HEK293T (cell line): Measurements from ENCODE around the gene CMTM4.
A peak's percentile ranks its signal among the peaks of the same experiment; 100 is the strongest.

Source experiments
- CTCF ChIA-PET: fragments of 350-600 bp; formaldehyde crosslinking; extraction: SDS; loops from one replicate; lab custom pipeline; 2021; ENCODE audit warnings: antibody characterized with exemption, inconsistent platforms; lab: Yijun Ruan, JAX
- POLR2A ChIA-PET: fragments of 350-600 bp; formaldehyde crosslinking; extraction: SDS; loops from one replicate; lab custom pipeline; 2020; ENCODE audit warnings: antibody characterized with exemption, inconsistent platforms; lab: Yijun Ruan, JAX
- DNase-seq: peaks from one replicate; pipeline ENCODE4 v3.0.0; 2012; ENCODE audit warnings: mixed read lengths; ENCODE audit errors: extremely low spot score
- ARNT ChIP-seq: fragments of 450-650 bp; IDR thresholded peaks from 2 replicates; pipeline ENCODE4 v1.6.1; 2017; ENCODE audit warnings: mild to moderate bottlenecking
- BHLHE40 ChIP-seq: fragments of 450-650 bp; IDR thresholded peaks from 2 replicates; pipeline ENCODE4 v1.6.1; 2016; ENCODE audit warnings: mild to moderate bottlenecking, moderate library complexity, borderline replicate concordance
- CTBP1 ChIP-seq: fragments of 450-650 bp; IDR thresholded peaks from 2 replicates; pipeline ENCODE4 v1.6.1; 2016; ENCODE audit warnings: borderline replicate concordance
- ELF4 ChIP-seq: fragments of 450-650 bp; IDR thresholded peaks from 2 replicates; pipeline ENCODE4 v1.6.1; 2017; ENCODE audit warnings: antibody characterized with exemption
- FOXA1 ChIP-seq: fragments of 450-650 bp; IDR thresholded peaks from 2 replicates; pipeline ENCODE4 v1.6.1; 2016; ENCODE audit warnings: mild to moderate bottlenecking
- FOXK2 ChIP-seq: fragments of 450-650 bp; IDR thresholded peaks from 2 replicates; pipeline ENCODE4 v1.6.1; 2016; ENCODE audit warnings: mild to moderate bottlenecking
- FOXM1 ChIP-seq: fragments of 450-650 bp; IDR thresholded peaks from 2 replicates; pipeline ENCODE4 v1.6.1; 2017; ENCODE audit warnings: mild to moderate bottlenecking, borderline replicate concordance
- HDGF ChIP-seq: fragments of 450-650 bp; IDR thresholded peaks from 2 replicates; pipeline ENCODE4 v1.6.1; 2017; ENCODE audit warnings: antibody characterized with exemption, borderline replicate concordance
- L3MBTL2 ChIP-seq: fragments of 450-650 bp; conservative IDR thresholded peaks from 2 replicates; pipeline ENCODE4 v1.6.1; 2016; ENCODE audit warnings: mild to moderate bottlenecking
- LEF1 ChIP-seq: fragments of 450-650 bp; IDR thresholded peaks from 2 replicates; pipeline ENCODE4 v1.6.1; 2017; ENCODE audit warnings: mild to moderate bottlenecking, borderline replicate concordance
- NFRKB ChIP-seq: fragments of 450-650 bp; IDR thresholded peaks from 2 replicates; pipeline ENCODE4 v1.6.1; 2016; ENCODE audit warnings: mild to moderate bottlenecking, moderate library complexity
- SP1 ChIP-seq: fragments of 450-650 bp; IDR thresholded peaks from 2 replicates; pipeline ENCODE4 v1.6.1; 2017
- SUZ12 ChIP-seq: fragments of 450-650 bp; IDR thresholded peaks from 2 replicates; pipeline ENCODE4 v1.6.1; 2016; ENCODE audit warnings: mild to moderate bottlenecking
- TARDBP ChIP-seq: fragments of 450-650 bp; IDR thresholded peaks from 2 replicates; pipeline ENCODE4 v1.6.1; 2016
- ZNF384 ChIP-seq: fragments of 450-650 bp; IDR thresholded peaks from 2 replicates; pipeline ENCODE4 v1.6.1; 2016
- TF ChIP-seq, protein P1 (sequence below): fragments of 450-650 bp; IDR thresholded peaks from 2 replicates; pipeline ENCODE4 v1.6.1; 2016

Gene CMTM4

DNA sequence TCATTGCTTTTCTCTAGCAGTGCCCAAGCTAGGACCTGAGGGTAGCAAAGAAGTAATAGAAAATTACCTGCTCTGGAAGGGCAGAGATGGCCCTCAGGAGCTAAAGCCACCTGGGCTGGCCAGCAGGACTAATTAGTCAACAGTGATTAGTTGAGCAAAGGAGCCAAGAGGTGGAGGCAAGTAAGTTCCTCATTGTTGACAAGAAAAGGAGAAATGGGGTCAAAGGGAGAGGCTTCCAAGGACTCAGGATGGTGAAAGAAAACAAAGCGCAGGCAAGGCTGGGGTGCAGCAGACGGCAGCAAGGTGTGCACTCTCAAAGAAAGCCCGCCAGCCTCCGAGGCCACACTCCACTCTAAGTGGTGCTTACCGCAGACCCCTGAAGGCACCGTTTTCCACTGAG lies 44.6 kb downstream of the CMTM4 start:
- TF ChIP-seq FOXA1: no peak
- TF ChIP-seq FOXK2: no peak
- no peak for TF ChIP-seq CTBP1
- no peak for TF ChIP-seq BHLHE40
- TF ChIP-seq HDGF: no peak
- TF ChIP-seq NFRKB: no peak
- no peak for TF ChIP-seq FOXM1
- TF ChIP-seq ZNF384: no peak
- no peak for TF ChIP-seq LEF1
- TF ChIP-seq TARDBP: no peak
- no peak for TF ChIP-seq ELF4
- TF ChIP-seq ARNT: no peak
- no peak for TF ChIP-seq SUZ12
- no peak for TF ChIP-seq SP1
- TF ChIP-seq, protein P1, sequence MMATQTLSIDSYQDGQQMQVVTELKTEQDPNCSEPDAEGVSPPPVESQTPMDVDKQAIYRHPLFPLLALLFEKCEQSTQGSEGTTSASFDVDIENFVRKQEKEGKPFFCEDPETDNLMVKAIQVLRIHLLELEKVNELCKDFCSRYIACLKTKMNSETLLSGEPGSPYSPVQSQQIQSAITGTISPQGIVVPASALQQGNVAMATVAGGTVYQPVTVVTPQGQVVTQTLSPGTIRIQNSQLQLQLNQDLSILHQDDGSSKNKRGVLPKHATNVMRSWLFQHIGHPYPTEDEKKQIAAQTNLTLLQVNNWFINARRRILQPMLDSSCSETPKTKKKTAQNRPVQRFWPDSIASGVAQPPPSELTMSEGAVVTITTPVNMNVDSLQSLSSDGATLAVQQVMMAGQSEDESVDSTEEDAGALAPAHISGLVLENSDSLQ: no peak
- TF ChIP-seq L3MBTL2: no peak
- ChIA-PET POLR2A (interaction anchor here (0.9 to 1.7 kb wide), 2 partner anchors 9 to 32 kb away, joined by 3 to 7 read pairs; no protein-coding TSS in a partner anchor), CTCF (interaction anchor here (0.7 to 2.5 kb wide), 4 partner anchors 10 to 383 kb away, joined by 3 to 64 read pairs (median 11); no protein-coding TSS in a partner anchor)

DNA sequence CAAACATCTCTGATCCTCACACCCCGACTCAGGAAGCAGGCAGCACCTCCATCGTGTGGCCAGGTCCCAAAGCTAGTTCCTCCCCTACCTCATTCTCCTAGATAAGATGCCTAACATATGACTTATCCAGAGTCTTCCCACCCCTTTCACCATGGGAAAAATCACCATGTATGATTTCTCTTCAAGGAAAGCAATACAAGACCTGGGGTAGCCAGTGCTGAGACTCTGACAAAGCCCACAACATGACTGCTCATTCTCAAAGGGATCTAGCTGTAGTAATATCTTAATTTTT lies 45.1 kb downstream of the CMTM4 start:
- no peak for TF ChIP-seq CTBP1
- TF ChIP-seq NFRKB: no peak
- no peak for TF ChIP-seq FOXM1
- no peak for TF ChIP-seq FOXK2
- no peak for TF ChIP-seq BHLHE40
- TF ChIP-seq L3MBTL2: no peak
- TF ChIP-seq LEF1: no peak
- no peak for TF ChIP-seq SP1
- TF ChIP-seq SUZ12: no peak
- no peak for TF ChIP-seq ARNT
- no peak for TF ChIP-seq FOXA1
- no peak for TF ChIP-seq TARDBP
- no peak for TF ChIP-seq ZNF384
- TF ChIP-seq HDGF: no peak
- ChIA-PET CTCF (interaction anchor here (0.6 to 2.5 kb wide), 13 partner anchors 10 to 274 kb away, joined by 3 to 64 read pairs (median 5); no protein-coding TSS in a partner anchor), POLR2A (interaction anchor here (0.9 to 1.9 kb wide), 5 partner anchors 10 to 196 kb away, joined by 3 to 7 read pairs (median 3); no protein-coding TSS in a partner anchor)
- no peak for DNase-seq

More for the DNA sequence above, 44.6 kb downstream of the CMTM4 start:
- no peak for DNase-seq

DNA sequence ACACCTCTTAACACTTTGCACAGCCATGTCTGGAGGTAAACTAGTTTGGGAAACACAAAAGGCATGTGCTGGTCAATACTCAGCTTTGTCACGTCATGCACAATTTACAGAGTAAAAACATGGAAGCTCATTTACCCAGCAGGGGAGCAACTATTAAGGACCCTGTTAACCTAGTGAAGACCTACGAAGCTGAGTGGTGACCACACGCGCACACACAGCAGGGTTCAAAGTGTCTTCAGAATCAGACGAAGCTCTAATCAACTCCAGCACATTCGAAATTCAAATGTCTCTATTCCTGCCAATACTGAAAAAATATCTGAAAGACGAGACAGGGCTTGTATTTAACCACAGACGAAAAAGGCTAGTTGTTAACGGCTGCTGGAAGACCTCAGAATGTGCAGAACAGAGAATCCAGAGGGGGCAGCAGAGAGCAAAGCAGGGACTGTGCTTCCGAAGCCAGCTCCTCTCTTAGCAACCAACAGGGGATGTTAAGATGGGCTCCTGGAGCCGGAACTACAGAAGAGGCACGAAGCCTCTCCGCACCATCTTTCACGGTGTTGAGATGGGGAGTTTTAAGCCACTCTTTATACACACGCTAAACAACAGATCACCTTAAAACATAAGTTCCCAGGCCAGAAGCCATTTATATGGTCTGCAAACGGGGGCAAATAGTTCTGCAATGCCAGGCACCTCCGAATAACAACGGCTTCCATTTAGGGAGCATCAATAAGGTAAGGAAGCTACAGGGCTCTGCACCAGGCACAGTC lies 45.7 kb downstream of the CMTM4 start:
- DNase-seq: peak; percentile 89
- CTCF ChIA-PET: interaction anchor here (0.6 to 2.5 kb wide), 17 partner anchors 10 to 273 kb away, joined by 3 to 64 read pairs (median 4); partner anchors contain the start of gene NAE1
- POLR2A ChIA-PET: interaction anchor here (0.6 to 1.9 kb wide), 8 partner anchors 10 to 222 kb away, joined by 3 to 7 read pairs (median 3); no protein-coding TSS in a partner anchor
- no peak for TF ChIP-seq HDGF
- TF ChIP-seq L3MBTL2: peak; percentile 39; the same call in 1 of the 2 replicates
- TF ChIP-seq ARNT: peak; percentile 30; the same call in 1 of the 2 replicates

DNA sequence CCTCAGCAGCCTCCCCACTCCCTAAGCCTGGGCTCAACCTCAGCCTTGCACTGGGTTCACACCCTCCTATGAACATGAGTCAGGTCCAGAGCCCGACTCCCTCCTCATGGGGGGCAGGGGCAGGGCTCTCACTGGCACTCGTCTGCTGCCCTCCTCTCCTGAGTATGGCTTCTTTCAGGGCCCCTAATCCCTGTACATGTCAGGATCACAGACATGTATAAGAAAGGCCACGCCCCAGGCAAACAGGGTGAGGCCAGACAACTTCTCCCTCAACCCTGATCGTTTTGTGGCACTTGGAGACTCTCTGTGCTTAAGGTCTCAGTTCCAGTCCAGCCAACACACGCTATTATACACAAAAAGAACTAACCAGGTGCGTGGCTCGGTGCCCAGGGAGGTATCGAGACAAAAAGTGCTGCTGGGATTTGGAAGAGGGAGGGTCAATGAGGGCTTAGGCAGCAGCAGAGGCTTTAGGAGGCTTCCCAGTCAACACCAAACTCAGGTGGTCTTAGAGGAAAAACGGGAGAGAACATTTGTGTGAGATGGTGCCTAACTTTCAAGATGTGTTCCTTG lies 46.8 kb downstream of the CMTM4 start:
- no peak for DNase-seq
- TF ChIP-seq HDGF (no peak), ELF4 (no peak), TARDBP (no peak), BHLHE40 (no peak), L3MBTL2 (no peak), NFRKB (no peak), SUZ12 (no peak), FOXM1 (no peak), FOXA1 (no peak)
- ChIA-PET CTCF (interaction anchor here (1.0 to 2.5 kb wide), 3 partner anchors 9 to 34 kb away, joined by 3 to 64 read pairs (median 17); no protein-coding TSS in a partner anchor), POLR2A (interaction anchor here (1.9 kb wide), 1 partner anchor 11 kb away, joined by 7 read pairs; no protein-coding TSS in a partner anchor)

DNA sequence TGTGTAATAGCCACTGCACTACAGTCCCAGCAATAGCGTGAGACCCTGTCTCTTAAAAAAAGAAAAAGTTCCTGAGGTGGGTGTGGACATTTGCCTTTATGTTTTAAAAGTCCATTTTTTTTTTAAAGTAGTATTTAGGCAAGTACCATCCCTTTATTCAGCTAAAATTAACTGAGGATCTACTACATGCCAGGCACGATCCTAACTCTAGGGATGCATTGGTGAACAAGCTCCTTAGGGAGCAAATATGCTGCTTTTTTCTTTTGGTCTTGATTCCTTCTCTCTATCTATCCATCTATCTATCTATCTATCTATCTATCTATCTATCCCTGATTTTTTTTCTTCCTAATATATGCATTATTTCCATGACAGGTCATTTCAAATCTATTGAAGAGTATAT lies 47.4 kb downstream of the CMTM4 start:
- POLR2A ChIA-PET: no interaction called here
- DNase-seq: no peak
- CTCF ChIA-PET: no interaction called here
- TF ChIP-seq FOXM1 (no peak), LEF1 (no peak), ZNF384 (no peak), CTBP1 (no peak), SP1 (no peak), NFRKB (no peak), FOXA1 (no peak)

DNA sequence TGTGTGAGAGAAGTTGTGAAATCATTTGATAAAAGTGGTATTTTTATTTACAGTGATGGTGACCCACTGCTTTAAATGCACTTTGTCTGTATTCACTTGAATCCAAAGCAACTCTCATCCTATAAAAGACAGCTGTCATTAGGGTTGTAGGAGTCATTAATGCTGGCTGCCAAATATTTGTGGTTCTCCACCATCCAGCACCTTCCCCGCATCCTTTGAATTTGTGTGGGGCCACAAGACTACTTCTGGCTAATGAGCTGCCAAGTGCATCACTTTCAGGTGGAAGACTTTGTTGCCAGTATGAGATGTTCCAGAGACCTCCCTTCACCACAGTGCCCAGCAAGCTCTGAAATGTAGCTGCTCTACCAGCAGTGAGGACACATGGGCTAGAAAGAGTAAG lies 48.7 kb downstream of the CMTM4 start:
- ChIA-PET POLR2A (no interaction called here), CTCF (no interaction called here)
- no peak for TF ChIP-seq FOXK2
- no peak for TF ChIP-seq SUZ12
- TF ChIP-seq, protein P1: no peak
- TF ChIP-seq ARNT: no peak
- TF ChIP-seq FOXA1: no peak
- no peak for TF ChIP-seq BHLHE40
- TF ChIP-seq CTBP1: no peak
- no peak for TF ChIP-seq HDGF
- no peak for TF ChIP-seq SP1
- no peak for TF ChIP-seq TARDBP
- no peak for DNase-seq

DNA sequence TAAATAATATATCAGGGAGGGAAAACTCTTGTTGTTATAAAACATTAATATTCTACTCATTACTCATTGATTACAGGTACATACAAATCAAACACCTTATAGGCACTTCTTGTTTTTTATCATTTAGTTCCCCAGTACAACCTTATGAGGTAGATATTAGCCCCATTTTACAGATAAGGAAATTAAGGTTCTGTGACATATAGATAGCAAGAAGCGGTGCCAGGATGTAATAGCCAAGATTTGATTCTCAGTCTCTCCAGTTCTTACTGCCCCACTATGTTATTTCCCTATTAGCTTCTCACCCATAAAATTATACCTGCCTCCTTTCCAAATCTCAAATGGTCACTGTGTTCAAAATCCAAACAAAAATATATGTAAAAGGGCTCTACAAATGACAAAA lies 55.2 kb downstream of the CMTM4 start:
- ChIA-PET POLR2A (no interaction called here), CTCF (interaction anchor here (2.4 kb wide), 1 partner anchor 10 kb away, joined by 17 read pairs; no protein-coding TSS in a partner anchor)
- no peak for TF ChIP-seq CTBP1
- no peak for TF ChIP-seq FOXK2
- no peak for TF ChIP-seq LEF1
- TF ChIP-seq NFRKB: no peak
- no peak for TF ChIP-seq SP1
- TF ChIP-seq FOXM1: no peak
- TF ChIP-seq, protein P1: no peak
- no peak for TF ChIP-seq BHLHE40
- TF ChIP-seq ZNF384: no peak
- no peak for TF ChIP-seq FOXA1
- no peak for TF ChIP-seq L3MBTL2
- no peak for DNase-seq
